ENCODE results near the gene CLIP3. TPM values are rescaled to one million over a fixed set of nuclear protein-coding genes. Genes with fewer than 3 reads are reported as not detected.
A peak's percentile ranks its signal among the peaks of the same experiment; 100 is the strongest.
"Not testable (repeated sequence)": the region's sequence is repeated elsewhere in the genome, so short reads cannot be mapped to it uniquely, and the experiment has no call there.

CLIP3 gene
- total RNA-seq, 1 donor from 2014 or later, result 72.8 TPM

GRCh38 chr19:35990771-35991730 lies 41.6 kb downstream of the CLIP3 start:
- intact Hi-C loops (cut with DNase I), result no loop called here
- DNase-seq (ENCODE audit: low spot score) (no peak), ATAC-seq (no peak)

- DNase-seq (ENCODE audit: low spot score), result no peak
- no peak for ATAC-seq
- intact Hi-C loops (cut with DNase I), result no loop called here
Measured at GRCh38 chr19:35990156-35990555, 42.5 kb downstream of the CLIP3 start.

DNA sequence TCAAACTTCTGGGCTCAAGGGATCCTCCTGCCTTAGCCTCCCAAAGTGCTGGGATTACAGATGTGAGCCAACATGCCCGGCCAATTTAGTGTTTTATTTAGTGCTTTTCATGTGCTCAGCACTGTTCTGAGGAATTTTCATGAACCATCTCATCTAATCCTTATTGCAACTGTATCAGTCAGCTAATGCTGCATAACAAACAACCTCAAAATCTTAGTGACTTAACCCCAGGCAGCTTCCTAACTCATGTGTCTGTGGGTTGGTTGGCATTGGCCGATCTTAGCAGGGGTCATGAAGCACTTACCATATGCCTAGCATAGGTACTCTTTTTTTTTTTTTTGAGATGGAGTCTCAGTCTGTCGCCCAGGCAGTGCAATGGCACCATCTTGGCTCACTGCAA lies 43.8 kb downstream of the CLIP3 start:
- intact Hi-C loops (cut with DNase I), result no loop called here
- DNase-seq (ENCODE audit: low spot score), result no peak
- no peak for ATAC-seq

- DNase-seq (ENCODE audit: low spot score), result no peak
Measured at GRCh38 chr19:35987571-35987896, 45.1 kb downstream of the CLIP3 start.

GRCh38 chr19:35986664-35987570 lies 45.8 kb downstream of the CLIP3 start:
- intact Hi-C loops (cut with DNase I), result no loop called here
- ATAC-seq (peak; percentile 63), DNase-seq (ENCODE audit: low spot score) (no peak)

More at GRCh38 chr19:35987571-35987896, 45.1 kb downstream of the CLIP3 start:
- no peak for ATAC-seq
- intact Hi-C loops (cut with DNase I), result no loop called here

DNA sequence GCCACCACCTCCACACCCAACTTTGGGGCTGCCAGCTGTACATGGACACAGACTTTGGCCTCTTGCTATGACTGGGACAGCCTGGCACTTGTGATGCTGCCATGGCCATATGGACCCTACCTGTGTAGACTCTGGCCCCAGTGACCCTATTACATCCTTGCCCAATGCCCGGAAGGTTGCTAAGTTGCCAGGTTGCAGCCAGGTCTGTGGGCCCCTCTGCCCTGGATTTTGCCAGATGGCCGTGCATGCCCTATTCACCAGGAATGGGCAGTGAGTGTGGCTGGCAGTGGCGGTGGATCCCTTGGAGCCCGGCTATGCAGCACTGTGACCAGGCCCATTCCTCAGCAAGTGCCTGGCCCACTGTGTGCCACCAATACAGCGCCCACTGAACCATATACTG lies 46.6 kb downstream of the CLIP3 start:
- intact Hi-C loops (cut with DNase I), result no loop called here
- ATAC-seq (no peak), DNase-seq (ENCODE audit: low spot score) (no peak)

- ATAC-seq (no peak), DNase-seq (ENCODE audit: low spot score) (no peak)
- intact Hi-C loops (cut with DNase I), result no loop called here
Measured at GRCh38 chr19:35983177-35983576, 49.5 kb downstream of the CLIP3 start.

GRCh38 chr19:35980997-35981396 lies 51.7 kb downstream of the CLIP3 start:
- ATAC-seq; intact Hi-C loops (cut with DNase I); DNase-seq (ENCODE audit: low spot score): not testable (repeated sequence)

DNA sequence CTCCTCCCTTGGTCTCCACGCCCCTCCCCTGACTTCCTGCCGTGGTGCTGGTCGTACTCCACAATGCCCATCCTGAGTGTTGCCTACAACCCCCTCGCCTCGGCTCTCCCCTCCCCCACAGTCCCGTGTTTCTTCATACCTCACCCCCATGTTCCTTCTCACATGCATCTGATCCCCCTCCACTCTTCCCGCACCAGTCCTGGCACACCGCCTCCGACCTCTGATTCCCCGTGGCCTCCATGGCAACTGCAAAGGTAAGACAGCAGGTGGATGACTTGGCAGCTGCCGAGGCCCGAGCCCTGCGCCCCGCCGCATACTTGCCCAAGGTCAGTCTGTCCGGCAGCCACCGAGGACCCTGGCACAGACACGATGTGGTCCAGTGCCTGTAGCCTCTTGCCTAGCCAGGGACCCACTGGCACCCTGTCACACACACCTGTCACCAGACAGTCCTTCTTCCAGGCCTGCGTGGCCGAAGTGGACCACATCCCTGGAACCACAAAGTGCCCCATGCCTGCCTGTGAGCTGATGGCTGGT lies 53.8 kb downstream of the CLIP3 start:
- no peak for DNase-seq (ENCODE audit: low spot score)
- no peak for ATAC-seq
- intact Hi-C loops (cut with DNase I), result no loop called here

DNA sequence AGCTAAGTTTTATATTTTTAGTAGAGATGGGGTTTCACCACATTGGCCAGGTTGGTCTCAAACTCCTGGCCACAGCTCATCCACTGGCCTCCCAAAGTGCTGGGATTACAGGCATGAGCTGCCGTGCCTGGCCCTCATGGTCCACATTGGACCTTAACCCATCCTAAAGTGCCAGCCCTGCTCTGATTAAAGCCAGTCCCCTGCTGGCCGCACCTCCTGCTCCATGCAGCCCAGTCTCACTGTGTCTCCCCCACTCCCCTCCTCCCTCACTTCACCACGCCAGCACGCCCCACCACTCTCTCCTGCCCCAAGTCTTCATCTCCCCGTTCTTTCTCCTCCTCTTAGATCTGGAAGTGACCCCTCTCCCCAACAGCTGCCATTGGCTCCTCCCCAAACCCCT lies 54.4 kb downstream of the CLIP3 start:
- no peak for ATAC-seq
- intact Hi-C loops (cut with DNase I), result no loop called here
- no peak for DNase-seq (ENCODE audit: low spot score)

DNA sequence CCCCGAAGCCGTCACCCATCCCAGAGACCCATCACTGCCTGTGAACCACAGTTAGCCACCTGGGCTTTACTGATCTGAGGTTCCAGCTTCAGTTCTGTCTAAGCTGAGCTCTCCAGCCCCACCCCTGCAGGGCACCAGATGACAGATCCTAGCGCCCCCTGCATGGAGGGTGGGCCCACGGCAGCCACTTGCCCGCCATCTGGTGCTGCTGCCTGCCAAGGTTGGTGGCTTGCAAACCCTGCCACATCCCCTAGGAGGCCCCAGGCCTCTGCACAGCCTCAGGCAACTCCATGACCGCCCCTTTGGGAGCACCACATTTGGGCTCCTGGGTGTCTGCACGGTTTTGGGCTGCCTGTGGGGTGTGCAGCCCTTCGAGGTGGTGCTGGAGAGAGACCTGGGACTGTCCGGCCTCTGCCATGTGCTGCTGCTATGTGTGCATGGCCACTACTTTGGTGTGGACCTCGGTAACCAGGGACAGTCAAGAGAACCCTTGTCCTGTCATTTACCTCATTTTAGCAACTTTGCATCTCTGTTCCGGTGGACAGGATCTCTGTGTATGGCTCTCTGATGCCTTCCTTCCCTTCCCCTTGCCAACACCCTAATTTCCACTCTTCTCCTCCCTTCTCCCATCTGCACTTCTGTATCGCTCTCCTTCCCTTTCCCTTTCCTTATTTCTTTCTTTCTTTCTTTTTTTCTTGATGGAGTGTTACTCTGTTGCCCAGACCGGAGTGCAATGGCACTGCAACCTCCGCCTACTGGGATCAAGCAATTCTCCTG lies 55.0 kb downstream of the CLIP3 start:
- no peak for DNase-seq (ENCODE audit: low spot score)
- ATAC-seq, result no peak
- intact Hi-C loops (cut with DNase I), result no loop called here

DNA sequence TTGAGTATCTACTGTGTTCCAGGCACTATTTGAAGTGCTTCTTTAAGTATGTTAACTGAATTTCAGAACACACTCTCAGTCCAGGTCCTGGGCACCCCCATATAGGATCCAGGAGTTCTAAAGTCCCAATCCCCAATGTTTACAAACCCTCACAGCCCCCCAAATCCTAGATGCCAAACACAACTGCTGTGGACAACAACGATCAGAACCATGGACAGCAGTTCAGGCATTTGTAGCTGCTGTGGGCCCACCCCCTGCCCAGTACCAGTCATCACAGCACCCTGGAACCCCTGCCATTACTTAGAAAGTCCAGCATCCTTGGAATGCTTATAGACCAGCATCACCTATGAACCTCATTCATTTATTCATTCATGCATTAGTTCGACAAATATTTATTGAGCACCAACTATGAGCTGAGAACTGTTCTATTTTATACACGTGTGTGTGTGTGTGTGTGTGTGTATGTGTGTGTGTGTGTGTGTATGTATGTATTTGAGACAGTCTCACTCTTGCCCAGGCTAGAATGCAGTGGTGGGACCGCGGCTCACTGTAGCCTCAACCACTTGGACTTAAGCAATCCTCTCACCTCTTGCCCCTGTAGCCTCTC lies 57.0 kb downstream of the CLIP3 start:
- intact Hi-C loops (cut with DNase I), result no loop called here
- no peak for ATAC-seq
- DNase-seq (ENCODE audit: low spot score), result no peak

GRCh38 chr19:35973487-35973886 lies 59.2 kb downstream of the CLIP3 start:
- intact Hi-C loops (cut with DNase I), result no loop called here
- ATAC-seq (no peak), DNase-seq (ENCODE audit: low spot score) (no peak)

DNA sequence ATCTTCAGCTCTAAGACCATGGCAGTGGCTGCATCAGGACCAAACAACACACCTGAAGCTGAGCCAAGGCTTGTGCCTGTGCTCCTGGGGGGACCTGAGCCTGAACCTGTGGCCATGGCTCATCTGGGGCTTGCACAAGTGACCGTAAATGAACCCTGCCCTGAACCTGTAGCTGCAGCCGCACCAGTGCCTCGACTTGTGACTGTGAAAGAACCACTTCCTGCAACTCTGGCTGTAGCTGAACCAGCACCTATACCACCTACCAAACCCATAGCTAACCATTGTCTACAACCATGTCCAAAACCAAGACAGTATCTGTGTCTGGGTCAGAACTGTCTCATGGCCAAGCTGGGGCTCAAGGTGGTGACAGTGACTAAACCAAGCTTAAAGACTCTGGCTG lies 65.9 kb downstream of the CLIP3 start:
- no peak for ATAC-seq
- intact Hi-C loops (cut with DNase I), result no loop called here
- DNase-seq (ENCODE audit: low spot score), result no peak

Other genes starting within 250 kb of the CLIP3 start
- gene PRODH2, start 220.0 kb downstream of the CLIP3 start, total RNA-seq, result not detected
- gene NPHS1, start 180.4 kb downstream of the CLIP3 start, total RNA-seq, result not detected
- 0.13 TPM for gene KIRREL2, start 176.0 kb downstream of the CLIP3 start, total RNA-seq
- 14.1 TPM for gene APLP1, start 164.3 kb downstream of the CLIP3 start, total RNA-seq
- gene NFKBID, start 132.3 kb downstream of the CLIP3 start, total RNA-seq, result 39.3 TPM
- 14.3 TPM for gene HCST, start 130.3 kb downstream of the CLIP3 start, total RNA-seq
- gene TYROBP, start 124.6 kb downstream of the CLIP3 start, total RNA-seq, result 104 TPM
- 13.1 TPM for gene LRFN3, start 96.5 kb downstream of the CLIP3 start, total RNA-seq
- 17.0 TPM for gene SDHAF1, start 37.7 kb downstream of the CLIP3 start, total RNA-seq
- gene SYNE4, start 24.1 kb downstream of the CLIP3 start, total RNA-seq, result 0.67 TPM
- gene ALKBH6, start 18.7 kb downstream of the CLIP3 start, total RNA-seq, result 22.8 TPM
- 10.5 TPM for gene THAP8, start 21.4 kb upstream of the CLIP3 start, total RNA-seq
- gene WDR62, start 22.0 kb upstream of the CLIP3 start, total RNA-seq, result 1.2 TPM
- gene OVOL3, start 78.3 kb upstream of the CLIP3 start, total RNA-seq, result not detected
- 60.5 TPM for gene POLR2I, start 82.0 kb upstream of the CLIP3 start, total RNA-seq
- 173 TPM for gene TBCB, start 82.6 kb upstream of the CLIP3 start, total RNA-seq
- gene CAPNS1, start 107.2 kb upstream of the CLIP3 start, total RNA-seq, result 534 TPM
- 71.6 TPM for gene COX7A1, start 119.6 kb upstream of the CLIP3 start, total RNA-seq
- 8.5 TPM for gene ZNF565, start 181.8 kb upstream of the CLIP3 start, total RNA-seq
- gene ZNF146, start 182.2 kb upstream of the CLIP3 start, total RNA-seq, result 52.7 TPM